ENCODE data around the gene MYOT. TPM values are rescaled to one million over a fixed set of nuclear protein-coding genes. Genes with fewer than 3 reads are reported as not detected.

MYOT gene
- total RNA-seq, 2 donors from 2014 or later: 0.33 to 1.0 TPM

DNA sequence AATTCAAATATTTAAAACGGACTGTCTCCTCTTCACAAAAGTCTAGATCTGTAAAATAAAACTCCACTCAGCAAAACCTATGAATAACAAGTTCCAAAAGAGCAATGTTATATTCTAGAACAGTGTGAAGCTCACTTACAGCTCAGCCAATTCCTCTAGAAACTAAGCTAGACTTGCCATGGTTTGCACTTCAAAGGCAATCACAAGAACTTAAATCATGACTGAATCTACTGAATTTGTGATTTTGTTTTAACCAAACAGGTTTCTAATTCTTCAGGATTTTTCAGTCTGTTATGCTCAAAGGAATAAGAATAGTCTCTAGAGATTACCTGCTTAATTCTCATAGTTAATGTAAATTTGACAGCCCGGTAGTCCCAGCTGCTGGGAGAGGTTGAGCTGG is 20.2 kb downstream of the MYOT start:
- H3K27ac ChIP-seq: no peak overlapping the region
- no peaks in the 10 kb centered on the region for H3K36me3 ChIP-seq (replicated peaks in 1 of 2; ENCODE audit: insufficient read depth in 1 of 2, low read depth in 2 of 2)
- TF ChIP-seq CTCF (IDR thresholded peaks at IDR 0.05) (no peak), POLR2A (IDR thresholded peaks at IDR 0.05) (no peak)
- ATAC-seq: no peak
- intact Hi-C loops (cut with DNase I): no loop called here
- 70 to 74% methylated on average over 2 of the region's 2 CpGs for WGBS, 2 donors
- H3K27me3 ChIP-seq: no peaks in the 10 kb centered on the region
- H3K4me3 ChIP-seq: no peak overlapping the region
- H3K9me3 ChIP-seq: no peaks in the 10 kb centered on the region
- no peak for DNase-seq
- H3K4me1 ChIP-seq: no peaks in the 10 kb centered on the region

DNA sequence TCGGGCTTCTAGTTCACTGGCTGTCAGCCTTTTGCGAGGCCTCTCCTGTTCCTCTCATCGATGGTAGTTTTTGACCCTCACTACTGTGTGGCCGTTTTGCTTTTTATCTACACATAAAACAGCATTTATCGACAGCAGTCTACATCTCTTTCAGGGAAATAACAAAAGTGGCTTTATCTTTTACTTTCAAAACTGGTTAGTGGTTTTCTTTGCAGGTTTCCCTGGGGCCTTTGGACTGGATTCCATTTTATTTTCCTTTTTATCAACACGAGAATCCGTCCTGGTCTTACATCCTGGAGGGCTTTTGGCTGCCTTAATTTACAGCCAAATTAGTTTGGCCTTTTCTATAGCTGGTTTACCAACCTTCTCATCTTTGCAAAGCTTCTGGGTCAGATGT is 20.8 kb downstream of the MYOT start:
- Histone ChIP-seq H3K4me1 (no peaks in the 10 kb centered on the region), H3K27ac (peak overlapping the region in 3 of 4 donors; percentile 58 to 72 (median 70)), H3K9me3 (no peaks in the 10 kb centered on the region), H3K27me3 (no peaks in the 10 kb centered on the region), H3K4me3 (no peak overlapping the region), H3K36me3 (replicated peaks in 1 of 2; ENCODE audit: insufficient read depth in 1 of 2, low read depth in 2 of 2) (no peaks in the 10 kb centered on the region)
- TF ChIP-seq POLR2A (IDR thresholded peaks at IDR 0.05): no peak
- WGBS, 2 donors: 47 to 54% methylated on average over 7 of the region's 7 CpGs
- ATAC-seq (no peak), DNase-seq (no peak)
- intact Hi-C loops (cut with DNase I): no loop called here

DNA sequence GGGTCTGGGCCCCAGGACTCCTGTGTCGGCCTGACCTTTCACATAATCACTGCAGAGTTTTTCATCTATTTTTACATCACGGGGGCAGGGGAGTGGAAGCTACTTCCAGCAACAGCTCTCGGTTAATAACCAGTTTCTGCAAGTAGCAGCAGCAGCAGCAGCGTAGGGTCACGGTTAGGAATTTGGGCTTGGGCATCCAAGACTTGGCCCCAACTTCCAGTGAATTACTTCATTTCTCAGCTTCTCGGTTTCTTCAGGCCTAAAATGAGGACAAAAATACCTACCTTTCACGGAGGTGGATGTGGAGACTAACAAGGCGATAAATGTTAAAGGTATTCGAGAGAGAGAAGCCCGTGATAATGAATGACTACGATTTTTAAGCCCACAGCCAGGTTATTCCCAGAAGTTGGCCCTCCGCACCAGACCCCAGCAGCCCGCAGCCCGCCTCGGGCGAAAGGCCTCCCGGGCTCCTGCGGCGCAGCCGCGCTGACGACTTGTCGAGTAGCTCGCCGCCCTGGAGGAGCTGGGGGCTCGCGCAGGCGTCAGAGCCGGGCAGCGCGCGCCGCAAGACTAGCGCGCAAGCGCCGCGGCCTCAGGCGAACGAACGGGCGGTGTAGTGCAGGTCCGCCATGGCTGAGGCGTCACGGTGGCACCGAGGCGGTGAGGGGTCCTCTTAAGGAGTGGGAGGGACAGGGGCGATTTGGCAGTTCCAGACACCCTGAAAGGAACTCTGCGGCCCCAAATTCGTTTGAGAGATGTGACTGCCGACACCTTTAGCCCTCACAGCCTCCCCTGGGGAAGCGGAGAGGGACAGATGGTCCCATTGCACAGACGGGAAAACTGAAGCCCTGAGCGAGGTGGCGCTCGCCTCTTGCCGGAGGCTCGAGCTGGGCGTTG is 21.5 kb downstream of the MYOT start, which contains the start of gene PKD2L2:
Gene PKD2L2 (plus strand): TSS at position 595 of the 897 bp plus-strand sequence. CDS start 35 bp downstream, at position 630.
- H3K36me3 ChIP-seq (replicated peaks in 1 of 2; ENCODE audit: insufficient read depth in 1 of 2, low read depth in 2 of 2): no peaks in the 10 kb centered on the region
- H3K9me3 ChIP-seq: no peaks in the 10 kb centered on the region
- peak within 1 kb of the TSS in 3 of 4 donors; percentile 58 to 72 (median 70) for H3K27ac ChIP-seq
- ATAC-seq (peak; percentile 97), DNase-seq (peak; percentile 71 to 86 (median 80))
- peak within 1 kb of the TSS in 1 of 2 donors; percentile 18 for H3K4me3 ChIP-seq
- no peaks in the 10 kb centered on the region for H3K4me1 ChIP-seq
- 13 to 21% methylated on average over 47 to 59 of the region's 59 CpGs for WGBS, 2 donors
- TF ChIP-seq POLR2A (IDR thresholded peaks at IDR 0.05) (peak; percentile 29 to 82 (median 68)), CTCF (IDR thresholded peaks at IDR 0.05) (peak in 3 of 7 experiments; percentile 4 to 16 (median 11))
- intact Hi-C loops (cut with DNase I): no loop called here
- no peaks in the 10 kb centered on the region for H3K27me3 ChIP-seq

GRCh38 chr5:137890845-137891244 is 23.2 kb downstream of the MYOT start:
- intact Hi-C loops (cut with DNase I): no loop called here

More at GRCh38 chr5:137890845-137891244, 23.2 kb downstream of the MYOT start:
- ATAC-seq (no peak), DNase-seq (no peak)
- Histone ChIP-seq H3K9me3 (no peaks in the 10 kb centered on the region), H3K36me3 (replicated peaks in 1 of 2; ENCODE audit: insufficient read depth in 1 of 2, low read depth in 2 of 2) (no peaks in the 10 kb centered on the region), H3K4me3 (no peak overlapping the region), H3K27ac (no peak overlapping the region), H3K27me3 (no peaks in the 10 kb centered on the region), H3K4me1 (no peaks in the 10 kb centered on the region)
- no peak for TF ChIP-seq CTCF (IDR thresholded peaks at IDR 0.05)
- no peak for TF ChIP-seq POLR2A (IDR thresholded peaks at IDR 0.05)
- 55 to 75% methylated on average over 1 of the region's 1 CpG for WGBS, 2 donors
